Fibroblast of skin of right biceps (primary cell): ENCODE measurements around the gene DNM3.
A peak's percentile ranks its signal among the peaks of the same experiment; 100 is the strongest.

Experiments used
- DNase-seq: peaks from one replicate; pipeline ENCODE4 v3.0.0-alpha.2; 2013

Gene DNM3

DNA sequence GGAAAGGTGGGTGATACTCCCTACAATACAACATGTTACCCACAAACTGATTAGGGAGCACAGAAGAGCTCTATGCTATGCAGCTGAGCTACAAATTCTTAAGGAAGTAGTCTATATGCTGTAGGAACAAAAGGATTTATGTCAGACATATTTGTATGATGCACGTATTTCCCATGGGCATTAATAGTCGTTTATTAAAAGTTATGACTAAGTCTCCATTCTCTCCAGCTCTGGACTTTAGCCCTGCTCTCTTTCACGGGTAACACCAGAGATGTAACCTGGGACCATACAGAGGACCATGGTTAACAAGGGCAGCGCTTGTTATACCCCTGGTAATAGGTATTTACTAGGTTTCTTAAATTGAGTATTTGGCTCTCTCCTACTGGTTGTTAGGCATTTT lies 411.0 kb downstream of the DNM3 start:
- DNase-seq, result peak; percentile 76

- no peak for DNase-seq
Measured at GRCh38 chr1:172252958-172253357, 411.7 kb downstream of the DNM3 start.

GRCh38 chr1:172254521-172255222 lies 413.4 kb downstream of the DNM3 start:
- peak; percentile 96 for DNase-seq

- DNase-seq, result no peak
Measured at GRCh38 chr1:172255223-172255560, 413.9 kb downstream of the DNM3 start.

- DNase-seq, result no peak
Measured at GRCh38 chr1:172265905-172266304, 424.6 kb downstream of the DNM3 start.

- peak; percentile 37 for DNase-seq
Measured at GRCh38 chr1:172266528-172267174, 425.4 kb downstream of the DNM3 start.

- no peak for DNase-seq
Measured at GRCh38 chr1:172268237-172268636, 426.9 kb downstream of the DNM3 start.

DNA sequence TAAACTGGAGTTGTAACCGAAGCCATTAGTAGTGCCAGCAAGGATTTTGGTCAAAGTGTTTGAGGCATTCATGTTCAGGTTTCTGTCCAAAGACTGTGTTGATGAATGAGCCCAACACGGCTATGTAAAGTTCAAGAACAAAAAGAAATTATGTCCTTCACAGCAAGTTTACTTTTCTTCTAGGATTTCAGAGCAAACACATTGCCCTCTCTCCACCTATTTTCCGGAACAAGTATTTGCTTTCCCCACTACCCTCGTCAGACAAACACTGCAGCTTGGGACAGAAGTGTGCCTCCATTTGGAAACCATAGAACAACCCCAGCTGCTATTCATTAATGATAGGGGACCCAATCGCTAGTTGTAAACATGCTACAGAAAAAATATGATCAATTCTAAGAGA lies 427.8 kb downstream of the DNM3 start:
- DNase-seq, result no peak

GRCh38 chr1:172269644-172270043 lies 428.3 kb downstream of the DNM3 start:
- DNase-seq, result peak; percentile 75

- peak; percentile 73 for DNase-seq
Measured at GRCh38 chr1:172270605-172271004, 429.3 kb downstream of the DNM3 start.

GRCh38 chr1:172272087-172272486 lies 430.8 kb downstream of the DNM3 start:
- DNase-seq, result no peak

GRCh38 chr1:172273647-172274396 lies 432.5 kb downstream of the DNM3 start:
- no peak for DNase-seq

DNA sequence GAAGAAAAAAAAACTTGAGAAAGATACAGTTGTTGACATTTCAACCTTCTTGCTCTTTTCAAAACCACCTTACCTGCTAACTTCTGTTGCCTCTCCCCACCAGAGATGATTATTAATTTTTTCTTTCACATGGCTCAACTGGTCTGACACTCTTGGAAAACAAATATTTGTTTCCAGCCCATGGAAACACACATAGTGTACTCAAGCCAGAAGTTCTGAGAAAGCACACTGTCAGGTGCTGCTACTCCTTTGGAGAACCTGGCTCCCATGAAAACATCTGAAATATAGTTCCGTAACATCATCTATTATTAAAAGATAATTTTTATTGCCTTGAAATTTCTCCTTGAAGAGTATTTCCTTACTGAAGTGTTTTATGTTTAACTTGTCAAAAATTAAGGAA lies 434.2 kb downstream of the DNM3 start:
- DNase-seq, result no peak

- DNase-seq, result no peak
Measured at GRCh38 chr1:172276120-172276818, 435.0 kb downstream of the DNM3 start.

DNA sequence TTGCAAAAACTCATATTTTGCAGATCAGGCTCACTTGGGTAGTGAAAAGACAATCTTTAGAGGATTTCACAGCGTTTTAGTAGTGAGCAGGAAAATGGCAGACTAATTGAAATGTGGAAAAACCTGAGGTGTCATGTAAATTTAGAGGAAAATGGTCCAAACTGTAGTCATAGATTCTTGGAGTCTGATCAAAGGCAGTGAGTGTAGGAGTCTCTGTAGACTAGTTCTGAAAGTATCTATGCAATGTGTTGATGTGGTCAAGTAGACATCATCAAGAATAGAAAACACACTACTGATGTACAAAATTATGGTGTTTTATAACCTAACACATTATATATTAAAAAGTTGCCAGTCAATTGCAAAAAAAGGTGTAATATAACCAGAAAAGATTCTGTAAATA lies 436.0 kb downstream of the DNM3 start:
- peak; percentile 87 for DNase-seq

GRCh38 chr1:172277989-172278388 lies 436.7 kb downstream of the DNM3 start:
- no peak for DNase-seq

DNA sequence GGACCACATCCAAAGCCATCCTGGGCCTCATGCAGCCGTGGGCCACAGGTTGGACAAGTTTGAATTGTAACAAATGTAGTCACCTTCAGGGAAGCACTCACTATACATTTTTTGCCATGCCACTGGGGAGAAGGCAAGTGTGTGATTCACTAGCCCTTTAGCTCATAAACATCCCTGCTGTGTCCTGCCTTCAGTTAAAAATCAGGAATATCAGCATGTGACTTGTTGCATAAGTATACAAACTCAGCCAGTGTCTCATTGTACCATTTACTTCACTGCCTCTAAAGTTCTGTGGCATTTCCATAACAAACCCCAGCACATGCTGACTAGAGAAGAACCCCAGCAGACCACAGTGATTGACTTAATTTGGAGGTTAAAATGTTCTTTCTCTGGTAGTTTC lies 437.2 kb downstream of the DNM3 start:
- peak; percentile 85 for DNase-seq

- DNase-seq, result peak; percentile 65
Measured at GRCh38 chr1:172279939-172280636, 438.8 kb downstream of the DNM3 start.

DNA sequence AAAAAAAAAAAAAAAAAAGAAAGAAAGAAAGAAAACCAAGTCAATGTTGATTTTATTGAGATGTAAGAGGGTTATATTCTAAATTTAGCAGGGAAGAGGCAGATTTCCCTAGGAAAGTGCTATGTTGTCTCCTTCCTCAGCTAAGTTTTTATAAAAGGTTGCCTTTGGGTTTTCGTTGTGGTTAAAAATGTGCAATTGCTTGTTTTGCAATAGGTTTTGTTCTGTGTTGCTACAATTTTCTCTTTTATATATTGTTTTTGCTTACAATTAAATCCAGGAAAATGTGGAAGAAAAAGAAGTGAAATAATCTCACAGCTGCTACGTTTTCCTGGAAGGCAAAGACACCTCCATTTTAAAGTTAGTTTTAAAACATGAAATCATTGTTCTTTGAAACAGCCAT lies 442.5 kb downstream of the DNM3 start:
- DNase-seq, result no peak

DNA sequence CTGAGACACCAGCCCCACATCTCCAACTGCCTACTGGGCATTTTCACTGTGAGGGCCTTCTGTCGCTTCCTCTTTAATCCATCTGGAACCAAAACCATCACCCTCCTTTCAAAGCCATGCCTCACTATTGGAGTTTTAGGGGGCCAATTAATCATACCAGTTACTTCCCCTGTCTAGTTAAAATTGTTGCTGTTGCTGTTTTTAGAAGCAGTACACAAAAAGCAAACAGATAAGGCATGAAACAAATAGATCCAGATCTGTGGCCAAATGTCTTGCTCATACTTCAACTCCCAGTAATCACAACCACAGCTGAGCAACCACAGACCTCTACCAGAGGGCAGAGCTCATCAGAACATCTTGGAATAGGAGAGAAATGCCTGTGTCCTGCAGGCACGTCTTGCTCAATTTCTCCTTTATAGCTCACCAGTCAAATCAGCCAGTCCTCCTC lies 445.4 kb downstream of the DNM3 start:
- peak; percentile 85 for DNase-seq

DNA sequence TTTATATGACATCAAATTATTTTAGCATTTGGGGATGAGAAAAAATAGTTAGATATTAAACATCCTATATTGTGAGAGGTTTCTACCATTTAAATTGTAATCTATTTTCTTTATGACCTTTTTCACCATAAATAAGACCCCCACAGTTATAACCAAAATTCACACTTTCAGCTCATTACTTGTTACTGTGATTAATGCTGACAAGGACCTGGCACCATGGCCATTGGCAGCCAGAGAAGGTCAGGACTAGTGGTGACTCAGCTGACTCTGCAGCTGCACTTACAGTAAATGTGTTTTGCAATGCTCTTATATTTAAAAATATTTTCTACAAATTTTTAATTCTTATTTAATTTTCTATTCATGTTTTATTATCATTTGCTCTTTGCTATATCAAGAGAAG lies 445.9 kb downstream of the DNM3 start:
- peak; percentile 57 for DNase-seq

- DNase-seq, result no peak
Measured at GRCh38 chr1:172288581-172288980, 447.3 kb downstream of the DNM3 start.

GRCh38 chr1:172289448-172289847 lies 448.1 kb downstream of the DNM3 start:
- DNase-seq, result no peak
